Measurements from ENCODE around the gene DFFB. TPM values are rescaled to one million over a fixed set of nuclear protein-coding genes. Genes with fewer than 3 reads are reported as not detected.

Gene DFFB
- total RNA-seq, 1 donor from 2014 or later = 6.0 TPM

- TF ChIP-seq CTCF (IDR thresholded peaks at IDR 0.05; ENCODE audit: insufficient read depth, low read length, poor library complexity, severe bottlenecking) = no peak
- no peaks in the 10 kb centered on the region for H3K27me3 ChIP-seq (ENCODE audit: control insufficient read depth, insufficient read depth, low read length)
- H3K4me3 ChIP-seq (ENCODE audit: low read depth, low read length) = no peak overlapping the region
- H3K36me3 ChIP-seq (ENCODE audit: control insufficient read depth, insufficient read depth, low read length) = no peaks in the 10 kb centered on the region
- DNase-seq (ENCODE audit: low read depth) = no peak
These were observed 12.6 kb downstream of the DFFB start for GRCh38 chr1:3869751-3870301.

- TF ChIP-seq CTCF (IDR thresholded peaks at IDR 0.05; ENCODE audit: insufficient read depth, low read length, poor library complexity, severe bottlenecking) = no peak
- no peak overlapping the region for H3K4me3 ChIP-seq (ENCODE audit: low read depth, low read length)
- no peaks in the 10 kb centered on the region for H3K27me3 ChIP-seq (ENCODE audit: control insufficient read depth, insufficient read depth, low read length)
- no peak for DNase-seq (ENCODE audit: low read depth)
- H3K36me3 ChIP-seq (ENCODE audit: control insufficient read depth, insufficient read depth, low read length) = no peaks in the 10 kb centered on the region
These were observed 14.2 kb downstream of the DFFB start for GRCh38 chr1:3871451-3871805.

DNA sequence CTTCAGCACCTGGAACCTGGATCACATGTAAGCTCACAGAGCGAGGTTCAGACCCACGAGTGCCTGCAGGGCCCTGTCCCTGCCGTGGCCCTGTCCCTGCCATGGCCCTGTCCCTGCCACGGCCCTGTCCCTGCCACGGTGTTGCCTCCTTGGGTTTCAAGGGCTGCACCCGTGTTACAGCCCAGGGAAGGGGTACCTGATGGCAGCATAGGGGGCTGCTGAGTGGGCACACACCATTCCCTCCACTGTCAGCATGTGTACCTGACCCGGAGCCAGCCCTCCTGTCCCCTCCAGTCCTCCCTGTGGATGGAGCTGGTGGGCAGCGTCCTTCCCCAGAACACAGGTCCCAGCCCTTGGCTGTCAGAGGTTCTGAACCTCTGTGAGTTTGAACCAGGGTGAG lies 15.3 kb downstream of the DFFB start:
- Histone ChIP-seq H3K4me3 (ENCODE audit: low read depth, low read length) (no peak overlapping the region), H3K27me3 (ENCODE audit: control insufficient read depth, insufficient read depth, low read length) (no peaks in the 10 kb centered on the region), H3K36me3 (ENCODE audit: control insufficient read depth, insufficient read depth, low read length) (no peaks in the 10 kb centered on the region)
- TF ChIP-seq CTCF (IDR thresholded peaks at IDR 0.05; ENCODE audit: insufficient read depth, low read length, poor library complexity, severe bottlenecking) = no peak
- no peak for DNase-seq (ENCODE audit: low read depth)

GRCh38 chr1:3874736-3875135 lies 17.5 kb downstream of the DFFB start:
- DNase-seq (ENCODE audit: low read depth) = no peak
- no peaks in the 10 kb centered on the region for H3K27me3 ChIP-seq (ENCODE audit: control insufficient read depth, insufficient read depth, low read length)
- H3K4me3 ChIP-seq (ENCODE audit: low read depth, low read length) = no peak overlapping the region
- no peaks in the 10 kb centered on the region for H3K36me3 ChIP-seq (ENCODE audit: control insufficient read depth, insufficient read depth, low read length)
- TF ChIP-seq CTCF (IDR thresholded peaks at IDR 0.05; ENCODE audit: insufficient read depth, low read length, poor library complexity, severe bottlenecking) = no peak

GRCh38 chr1:3876716-3877115 lies 19.4 kb downstream of the DFFB start:
- no peak for TF ChIP-seq CTCF (IDR thresholded peaks at IDR 0.05; ENCODE audit: insufficient read depth, low read length, poor library complexity, severe bottlenecking)
- Histone ChIP-seq H3K27me3 (ENCODE audit: control insufficient read depth, insufficient read depth, low read length) (no peaks in the 10 kb centered on the region), H3K36me3 (ENCODE audit: control insufficient read depth, insufficient read depth, low read length) (no peaks in the 10 kb centered on the region), H3K4me3 (ENCODE audit: low read depth, low read length) (no peak overlapping the region)
- no peak for DNase-seq (ENCODE audit: low read depth)

GRCh38 chr1:3879099-3879498 lies 21.8 kb downstream of the DFFB start:
- Histone ChIP-seq H3K36me3 (ENCODE audit: control insufficient read depth, insufficient read depth, low read length) (no peaks in the 10 kb centered on the region), H3K4me3 (ENCODE audit: low read depth, low read length) (no peak overlapping the region), H3K27me3 (ENCODE audit: control insufficient read depth, insufficient read depth, low read length) (no peaks in the 10 kb centered on the region)
- TF ChIP-seq CTCF (IDR thresholded peaks at IDR 0.05; ENCODE audit: insufficient read depth, low read length, poor library complexity, severe bottlenecking) = no peak
- DNase-seq (ENCODE audit: low read depth) = no peak

Measured in kidney epithelial cell (primary cell).